Neural progenitor cell (in vitro differentiated cells): ENCODE results near the gene FNIP1.

Experiments used
- CTCF ChIP-seq: fragments of 200-600 bp; sonication (generic); IDR thresholded peaks from 2 replicates; pipeline ENCODE4 v1.5.1; 2017; ENCODE audit warnings: antibody characterized with exemption, mild to moderate bottlenecking
- EZH2 ChIP-seq: fragments of 200-600 bp; sonication (generic); IDR thresholded peaks from 2 replicates; pipeline ENCODE4 v1.6.1; 2017; ENCODE audit warnings: antibody characterized with exemption, mild to moderate bottlenecking, moderate library complexity

GRCh38 chr5:131786900-131787692 lies 9.7 kb downstream of the FNIP1 start:
- no peak for TF ChIP-seq EZH2
- TF ChIP-seq CTCF = no peak
